ENCODE results near the gene OGN.

GRCh38 chr9:92393686-92394085, 10.7 kb downstream of the OGN start:
- TF ChIP-seq CTCF (optimal IDR thresholded peaks at IDR 0.05 in 1 of 3, IDR thresholded peaks at IDR 0.05 in 1 of 3, conservative IDR thresholded peaks at IDR 0.05 in 1 of 3; ENCODE audit: extremely low read depth in 1 of 3, insufficient read depth in 2 of 3, low read length in 3 of 3) (no peak), EZH2 (IDR thresholded peaks at IDR 0.05; ENCODE audit: low read length) (no peak)
